ENCODE data around the gene CRTAC1. TPM values are rescaled to one million over a fixed set of nuclear protein-coding genes. Genes with fewer than 3 reads are reported as not detected.

The CRTAC1 gene
- total RNA-seq, 1 donor from 2014 or later: 0.30 TPM

- no peak overlapping the region for H3K27ac Mint-ChIP-seq
- H3K4me1 Mint-ChIP-seq: peaks cover 2% of the 10 kb centered on the region
- H3K36me3 Mint-ChIP-seq: no peaks in the 10 kb centered on the region
- Histone ChIP-seq H3K36me3 (no peaks in the 10 kb centered on the region), H3K9ac (no peak overlapping the region), H3F3A (ENCODE audit: low read depth) (no peaks in the 10 kb centered on the region), H3K27ac (no peak overlapping the region), H3K79me2 (ENCODE audit: low read depth) (no peaks in the 10 kb centered on the region), H3K9me3 (ENCODE audit: low read depth) (no peaks in the 10 kb centered on the region), H3K27me3 (no peaks in the 10 kb centered on the region), H3K4me2 (no peak overlapping the region), H3K4me3 (no peak overlapping the region), H2AFZ (replicated peaks) (no peak overlapping the region), H4K20me1 (ENCODE audit: low read depth) (no peaks in the 10 kb centered on the region), H3K4me1 (peaks cover 11% of the 10 kb centered on the region)
- TF ChIP-seq CTCF (IDR thresholded peaks at IDR 0.05): no peak
- TF ChIP-seq EZH2phosphoT487 (IDR thresholded peaks at IDR 0.05): no peak
- no peak for TF ChIP-seq EZH2 (IDR thresholded peaks at IDR 0.05)
- no peak for DNase-seq (ENCODE audit: low spot score)
- H3K27me3 Mint-ChIP-seq (ENCODE audit: insufficient read depth, low read depth): peaks cover 13% of the 10 kb centered on the region
- H3K9me3 Mint-ChIP-seq: no peaks in the 10 kb centered on the region
- H3K4me3 Mint-ChIP-seq: no peak overlapping the region
Measured at GRCh38 chr10:97907211-97907610, 123.2 kb downstream of the CRTAC1 start.

GRCh38 chr10:97905276-97905675 is 125.1 kb downstream of the CRTAC1 start:
- peak overlapping the region; percentile 13 for H3K27ac Mint-ChIP-seq
- Histone ChIP-seq H3K4me3 (no peak overlapping the region), H3K27me3 (no peaks in the 10 kb centered on the region), H3K9ac (no peak overlapping the region), H4K20me1 (ENCODE audit: low read depth) (no peaks in the 10 kb centered on the region), H3K36me3 (no peaks in the 10 kb centered on the region), H2AFZ (replicated peaks) (no peak overlapping the region), H3F3A (ENCODE audit: low read depth) (no peaks in the 10 kb centered on the region), H3K79me2 (ENCODE audit: low read depth) (no peaks in the 10 kb centered on the region), H3K4me2 (no peak overlapping the region), H3K9me3 (ENCODE audit: low read depth) (no peaks in the 10 kb centered on the region), H3K27ac (no peak overlapping the region), H3K4me1 (peaks cover 11% of the 10 kb centered on the region)
- H3K9me3 Mint-ChIP-seq: no peaks in the 10 kb centered on the region
- peaks cover 2% of the 10 kb centered on the region for H3K4me1 Mint-ChIP-seq
- no peak overlapping the region for H3K4me3 Mint-ChIP-seq
- H3K36me3 Mint-ChIP-seq: no peaks in the 10 kb centered on the region
- TF ChIP-seq CTCF (IDR thresholded peaks at IDR 0.05) (no peak), EZH2phosphoT487 (IDR thresholded peaks at IDR 0.05) (no peak), EZH2 (IDR thresholded peaks at IDR 0.05) (no peak)
- peaks cover 12% of the 10 kb centered on the region for H3K27me3 Mint-ChIP-seq (ENCODE audit: insufficient read depth, low read depth)
- no peak for DNase-seq (ENCODE audit: low spot score)

GRCh38 chr10:97904576-97904975 is 125.8 kb downstream of the CRTAC1 start:
- Histone ChIP-seq H3K4me3 (no peak overlapping the region), H3K79me2 (ENCODE audit: low read depth) (no peaks in the 10 kb centered on the region), H3K36me3 (no peaks in the 10 kb centered on the region), H2AFZ (replicated peaks) (no peak overlapping the region), H3F3A (ENCODE audit: low read depth) (no peaks in the 10 kb centered on the region), H3K4me2 (no peak overlapping the region), H3K4me1 (peaks cover 11% of the 10 kb centered on the region), H3K27ac (no peak overlapping the region), H3K9ac (no peak overlapping the region), H3K9me3 (ENCODE audit: low read depth) (no peaks in the 10 kb centered on the region), H4K20me1 (ENCODE audit: low read depth) (no peaks in the 10 kb centered on the region), H3K27me3 (no peaks in the 10 kb centered on the region)
- no peaks in the 10 kb centered on the region for H3K36me3 Mint-ChIP-seq
- DNase-seq (ENCODE audit: low spot score): no peak
- TF ChIP-seq CTCF (IDR thresholded peaks at IDR 0.05): no peak
- TF ChIP-seq EZH2phosphoT487 (IDR thresholded peaks at IDR 0.05): no peak
- TF ChIP-seq EZH2 (IDR thresholded peaks at IDR 0.05): no peak
- no peak overlapping the region for H3K4me3 Mint-ChIP-seq
- peaks cover 10% of the 10 kb centered on the region for H3K27me3 Mint-ChIP-seq (ENCODE audit: insufficient read depth, low read depth)
- H3K9me3 Mint-ChIP-seq: no peaks in the 10 kb centered on the region
- H3K4me1 Mint-ChIP-seq: peaks cover 2% of the 10 kb centered on the region
- no peak overlapping the region for H3K27ac Mint-ChIP-seq
